Measurements from ENCODE around the gene CNN2. TPM values are rescaled to one million over a fixed set of nuclear protein-coding genes. Genes with fewer than 3 reads are reported as not detected.

Gene CNN2
- total and polyA plus RNA-seq, 2 of the 13 experiments (the other 11 are each of a cell fraction or from before 2014, with no cell fraction given), result 63.6 to 70.0 TPM

GRCh38 chr19:993361-993830, 33.0 kb upstream of the CNN2 start (continued):
- TF ChIP-seq THAP9 (CRISPR knock-in tag; IDR thresholded peaks at IDR 0.05; ENCODE audit: borderline replicate concordance), result no peak; the same call in 1 of the 2 replicates
- no peak for TF ChIP-seq ZMAT3 (CRISPR knock-in tag; conservative IDR thresholded peaks at IDR 0.05)
- TF ChIP-seq ZNF558 (CRISPR knock-in tag; IDR thresholded peaks at IDR 0.05; ENCODE audit: borderline replicate concordance), result no peak
- TF ChIP-seq JDP2 (CRISPR knock-in tag; IDR thresholded peaks at IDR 0.05; ENCODE audit: borderline replicate concordance), result no peak
- TF ChIP-seq HNF4A (CRISPR knock-in tag; IDR thresholded peaks at IDR 0.05), result peak; percentile 94
- TF ChIP-seq ZNF335 (CRISPR knock-in tag; IDR thresholded peaks at IDR 0.05), result no peak
- no peak for TF ChIP-seq ARID2 (CRISPR knock-in tag; IDR thresholded peaks at IDR 0.05; ENCODE audit: borderline replicate concordance)
- no peak for TF ChIP-seq PRDM4 (CRISPR knock-in tag; IDR thresholded peaks at IDR 0.05; ENCODE audit: borderline replicate concordance)
- peak; percentile 61; the same call in 1 of the 2 replicates for TF ChIP-seq ZNF292 (CRISPR knock-in tag; IDR thresholded peaks at IDR 0.05; ENCODE audit: borderline replicate concordance, low read depth)
- TF ChIP-seq TERF1 (CRISPR knock-in tag; IDR thresholded peaks at IDR 0.05), result no peak
- no peak for TF ChIP-seq MEIS2 (CRISPR knock-in tag; IDR thresholded peaks at IDR 0.05)
- no peak for TF ChIP-seq PRMT3 (CRISPR knock-in tag; IDR thresholded peaks at IDR 0.05; ENCODE audit: borderline replicate concordance, low read depth)
- no peak for TF ChIP-seq MBD4 (IDR thresholded peaks at IDR 0.05; ENCODE audit: borderline replicate concordance, low read length)
- TF ChIP-seq ZNF543 (CRISPR knock-in tag; IDR thresholded peaks at IDR 0.05), result no peak
- no peak for TF ChIP-seq KAT2B (IDR thresholded peaks at IDR 0.05; ENCODE audit: borderline replicate concordance, low read depth, low read length)
- TF ChIP-seq REST (IDR thresholded peaks at IDR 0.05; ENCODE audit: borderline replicate concordance in 1 of 2, low read depth in 1 of 2, low read length in 2 of 2), result 0 out of 4 replicates have a peak, but pooled peaks of 1 of the 2 experiments have one; percentile 6
- no peak for TF ChIP-seq MATR3 (CRISPR knock-in tag; IDR thresholded peaks at IDR 0.05)
- TF ChIP-seq NR0B2 (CRISPR knock-in tag; IDR thresholded peaks at IDR 0.05), result peak; percentile 28; the same call in 1 of the 2 replicates

All from HepG2 (cell line).